ENCODE data around the gene RASA4B.
A peak's percentile ranks its signal among the peaks of the same experiment; 100 is the strongest.
"Not testable (repeated sequence)": the region's sequence is repeated elsewhere in the genome, so short reads cannot be mapped to it uniquely, and the experiment has no call there.

GRCh38 chr7:102479982-102480637 lies 37.5 kb downstream of the RASA4B start:
- TF ChIP-seq, protein P1, sequence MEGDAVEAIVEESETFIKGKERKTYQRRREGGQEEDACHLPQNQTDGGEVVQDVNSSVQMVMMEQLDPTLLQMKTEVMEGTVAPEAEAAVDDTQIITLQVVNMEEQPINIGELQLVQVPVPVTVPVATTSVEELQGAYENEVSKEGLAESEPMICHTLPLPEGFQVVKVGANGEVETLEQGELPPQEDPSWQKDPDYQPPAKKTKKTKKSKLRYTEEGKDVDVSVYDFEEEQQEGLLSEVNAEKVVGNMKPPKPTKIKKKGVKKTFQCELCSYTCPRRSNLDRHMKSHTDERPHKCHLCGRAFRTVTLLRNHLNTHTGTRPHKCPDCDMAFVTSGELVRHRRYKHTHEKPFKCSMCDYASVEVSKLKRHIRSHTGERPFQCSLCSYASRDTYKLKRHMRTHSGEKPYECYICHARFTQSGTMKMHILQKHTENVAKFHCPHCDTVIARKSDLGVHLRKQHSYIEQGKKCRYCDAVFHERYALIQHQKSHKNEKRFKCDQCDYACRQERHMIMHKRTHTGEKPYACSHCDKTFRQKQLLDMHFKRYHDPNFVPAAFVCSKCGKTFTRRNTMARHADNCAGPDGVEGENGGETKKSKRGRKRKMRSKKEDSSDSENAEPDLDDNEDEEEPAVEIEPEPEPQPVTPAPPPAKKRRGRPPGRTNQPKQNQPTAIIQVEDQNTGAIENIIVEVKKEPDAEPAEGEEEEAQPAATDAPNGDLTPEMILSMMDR (IDR thresholded peaks at IDR 0.05; ENCODE audit: extremely low read depth in 1 of 2, insufficient read depth in 1 of 2, low read depth in 1 of 2, low read length in 2 of 2), result peak; percentile 16 to 34
- TF ChIP-seq EZH2 (IDR thresholded peaks at IDR 0.05; ENCODE audit: borderline replicate concordance, low read depth, low read length, severe bottlenecking); POLR2A (IDR thresholded peaks at IDR 0.05; ENCODE audit: low read depth, low read length); MYC (IDR thresholded peaks at IDR 0.05; ENCODE audit: low read depth, low read length); JUN (IDR thresholded peaks at IDR 0.05; ENCODE audit: borderline replicate concordance, insufficient read depth, insufficient read length, low read depth); POLR2AphosphoS5 (IDR thresholded peaks at IDR 0.05; ENCODE audit: insufficient read depth, low read depth, low read length); GATA2 (IDR thresholded peaks at IDR 0.05; ENCODE audit: insufficient read depth, insufficient read length, low read depth, low read length): not testable (repeated sequence)
- TF ChIP-seq, protein P2, sequence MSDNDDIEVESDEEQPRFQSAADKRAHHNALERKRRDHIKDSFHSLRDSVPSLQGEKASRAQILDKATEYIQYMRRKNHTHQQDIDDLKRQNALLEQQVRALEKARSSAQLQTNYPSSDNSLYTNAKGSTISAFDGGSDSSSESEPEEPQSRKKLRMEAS (IDR thresholded peaks at IDR 0.05; ENCODE audit: insufficient read depth, insufficient read length), result not testable (repeated sequence)

All from endothelial cell of umbilical vein (primary cell).